KMS-11 (cell line): ENCODE measurements around the gene UBR4.
"Not testable (repeated sequence)": the region's sequence is repeated elsewhere in the genome, so short reads cannot be mapped to it uniquely, and the experiment has no call there.

Source experiments
- H2AFZ ChIP-seq: fragments of 200-600 bp; sonication (generic); 2 replicates; pipeline ENCODE4 v1.6.1; 2016; ENCODE audit warnings: antibody characterized with exemption, mixed run types, low read depth
- H3K27ac ChIP-seq: fragments of 200-600 bp; sonication (generic); 2 replicates; pipeline ENCODE4 v1.6.1; 2016; ENCODE audit warnings: mild to moderate bottlenecking, mixed run types
- H3K27me3 ChIP-seq: fragments of 200-600 bp; sonication (generic); 2 replicates; pipeline ENCODE4 v1.6.1; 2017; ENCODE audit warnings: mild to moderate bottlenecking, low read depth, mixed run types, moderate library complexity; ENCODE audit not compliant: insufficient read depth
- H3K36me3 ChIP-seq: fragments of 200-600 bp; sonication (generic); 2 replicates; pipeline ENCODE4 v1.6.1; 2017; ENCODE audit warnings: mild to moderate bottlenecking, mixed run types; ENCODE audit not compliant: insufficient read depth
- H3K4me1 ChIP-seq: fragments of 200-600 bp; sonication (generic); 2 replicates; pipeline ENCODE4 v1.6.1; 2016; ENCODE audit warnings: mild to moderate bottlenecking, low read depth, mixed run types; ENCODE audit not compliant: poor library complexity, severe bottlenecking
- H3K4me2 ChIP-seq: fragments of 200-600 bp; sonication (generic); 2 replicates; pipeline ENCODE4 v1.7.0; 2016; ENCODE audit warnings: mild to moderate bottlenecking, mixed run types
- H3K4me3 ChIP-seq: fragments of 200-600 bp; sonication (generic); IDR thresholded peaks from 2 replicates; pipeline ENCODE4 v1.6.1; 2017; ENCODE audit warnings: low read depth, low read length, mixed read lengths; ENCODE audit not compliant: insufficient read depth
- H3K79me2 ChIP-seq: fragments of 200-600 bp; sonication (generic); 2 replicates; pipeline ENCODE4 v1.6.1; 2016; ENCODE audit warnings: low read depth, mixed run types; ENCODE audit not compliant: insufficient read depth
- H3K9ac ChIP-seq: fragments of 200-600 bp; sonication (generic); 2 replicates; pipeline ENCODE4 v1.6.1; 2016; ENCODE audit warnings: mild to moderate bottlenecking, mixed run types
- H4K20me1 ChIP-seq: fragments of 200-600 bp; sonication (generic); 2 replicates; pipeline ENCODE4 v1.6.1; 2016; ENCODE audit warnings: mild to moderate bottlenecking, mixed run types; ENCODE audit not compliant: insufficient read depth
- TF ChIP-seq, protein P1 (sequence below): fragments of 200-600 bp; sonication (generic); conservative IDR thresholded peaks from 2 replicates; pipeline ENCODE4 v1.6.1; 2017; ENCODE audit warnings: low read depth, mild to moderate bottlenecking, antibody characterized with exemption, low read length, moderate library complexity, mixed read lengths

Gene UBR4

DNA sequence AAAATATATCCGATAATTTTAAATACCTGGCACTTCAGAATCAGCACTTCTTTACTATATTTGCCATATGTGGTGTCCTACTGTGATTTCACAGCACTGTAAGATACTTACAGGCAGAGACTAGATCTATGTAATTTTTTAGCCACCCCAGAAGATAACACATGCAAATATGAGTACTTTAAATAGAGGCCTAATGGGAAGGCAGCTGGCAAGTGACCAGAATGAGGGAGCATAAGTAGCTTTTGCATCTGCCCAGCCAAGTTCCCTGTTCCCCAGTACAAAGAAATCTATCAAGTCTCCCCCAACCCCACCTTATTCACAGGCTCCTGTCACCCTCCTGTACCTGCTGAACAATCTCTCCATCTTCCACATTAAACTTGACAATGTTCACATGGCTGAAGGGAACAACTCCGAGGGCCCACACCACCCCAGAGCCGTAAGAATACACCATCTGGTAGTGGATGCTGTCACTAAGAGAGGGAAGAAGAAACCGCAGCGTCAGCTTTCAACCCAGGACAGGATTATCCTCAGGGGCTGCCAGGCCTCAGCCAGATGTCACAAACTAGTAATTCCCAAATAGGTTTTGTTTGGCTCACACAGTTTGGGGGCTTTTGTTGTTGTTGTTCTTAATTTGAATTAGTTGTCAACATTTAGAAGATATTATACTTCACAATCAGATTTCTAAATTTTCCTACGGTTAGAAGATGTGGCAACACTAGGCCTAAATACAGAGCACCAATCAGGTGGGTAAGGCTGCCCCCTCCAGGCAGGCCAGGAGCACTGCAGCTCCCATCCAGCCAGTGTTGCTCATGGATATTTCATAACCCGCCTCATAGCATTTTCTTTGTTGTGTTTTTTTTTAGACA lies 30.8 kb upstream of the UBR4 start:
- no peak overlapping the region for H3K27ac ChIP-seq
- no peaks in the 10 kb centered on the region for H3K79me2 ChIP-seq
- H2AFZ ChIP-seq = no peak overlapping the region
- H3K27me3 ChIP-seq = no peaks in the 10 kb centered on the region
- TF ChIP-seq, protein P1, sequence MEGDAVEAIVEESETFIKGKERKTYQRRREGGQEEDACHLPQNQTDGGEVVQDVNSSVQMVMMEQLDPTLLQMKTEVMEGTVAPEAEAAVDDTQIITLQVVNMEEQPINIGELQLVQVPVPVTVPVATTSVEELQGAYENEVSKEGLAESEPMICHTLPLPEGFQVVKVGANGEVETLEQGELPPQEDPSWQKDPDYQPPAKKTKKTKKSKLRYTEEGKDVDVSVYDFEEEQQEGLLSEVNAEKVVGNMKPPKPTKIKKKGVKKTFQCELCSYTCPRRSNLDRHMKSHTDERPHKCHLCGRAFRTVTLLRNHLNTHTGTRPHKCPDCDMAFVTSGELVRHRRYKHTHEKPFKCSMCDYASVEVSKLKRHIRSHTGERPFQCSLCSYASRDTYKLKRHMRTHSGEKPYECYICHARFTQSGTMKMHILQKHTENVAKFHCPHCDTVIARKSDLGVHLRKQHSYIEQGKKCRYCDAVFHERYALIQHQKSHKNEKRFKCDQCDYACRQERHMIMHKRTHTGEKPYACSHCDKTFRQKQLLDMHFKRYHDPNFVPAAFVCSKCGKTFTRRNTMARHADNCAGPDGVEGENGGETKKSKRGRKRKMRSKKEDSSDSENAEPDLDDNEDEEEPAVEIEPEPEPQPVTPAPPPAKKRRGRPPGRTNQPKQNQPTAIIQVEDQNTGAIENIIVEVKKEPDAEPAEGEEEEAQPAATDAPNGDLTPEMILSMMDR = peak; percentile 87
- no peaks in the 10 kb centered on the region for H4K20me1 ChIP-seq
- H3K9ac ChIP-seq = no peak overlapping the region
- H3K4me1 ChIP-seq = no peaks in the 10 kb centered on the region
- H3K4me2 ChIP-seq = no peak overlapping the region
- H3K36me3 ChIP-seq = no peaks in the 10 kb centered on the region; the same call in 1 of the 2 replicates
- no peak overlapping the region for H3K4me3 ChIP-seq

DNA sequence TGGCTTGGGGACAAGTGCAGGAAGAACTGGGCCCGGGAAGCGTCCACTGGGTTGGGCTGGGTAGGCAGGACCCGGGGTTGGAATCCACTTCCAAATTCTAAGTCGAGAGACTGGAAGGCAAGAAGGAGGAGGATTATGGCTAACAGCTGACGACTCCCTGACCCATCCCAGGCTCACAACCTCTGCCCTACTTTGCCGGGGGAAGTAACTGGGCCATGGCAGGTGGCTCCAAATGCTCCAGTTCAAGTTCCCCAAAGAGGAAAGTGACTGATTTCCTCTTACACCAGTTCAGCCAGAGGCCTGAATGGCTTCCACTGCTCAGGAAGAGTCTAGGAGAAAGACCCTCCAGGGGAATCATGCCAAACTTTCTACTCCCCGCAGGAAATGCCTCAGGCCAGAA lies 29.8 kb upstream of the UBR4 start:
- H3K9ac ChIP-seq = no peak overlapping the region
- H3K4me1 ChIP-seq = no peaks in the 10 kb centered on the region

DNA sequence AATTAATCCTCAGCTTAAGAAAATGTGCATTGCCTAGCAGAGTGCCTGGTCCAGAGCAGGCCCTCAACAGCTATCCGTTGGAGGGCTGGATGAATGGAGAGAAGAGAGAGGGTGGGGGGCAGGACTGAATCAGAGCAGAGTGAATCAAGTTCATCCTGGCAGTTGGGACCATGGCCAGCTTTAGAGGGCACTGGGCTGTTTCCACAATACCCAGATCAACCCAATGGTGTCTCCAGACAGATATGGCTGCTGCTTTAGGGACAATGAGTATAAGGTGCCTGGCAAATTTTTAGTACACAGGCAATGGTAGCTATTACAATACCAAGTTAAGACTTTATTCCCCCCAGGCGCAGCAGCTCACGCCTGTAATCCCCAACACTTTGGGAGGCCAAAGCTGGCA lies 24.2 kb upstream of the UBR4 start:
- Histone ChIP-seq H3K36me3 (peaks cover 4% of the 10 kb centered on the region; the same call in 1 of the 2 replicates), H3K27ac (no peak overlapping the region), H4K20me1 (no peaks in the 10 kb centered on the region), H3K27me3 (no peaks in the 10 kb centered on the region), H3K4me1 (no peaks in the 10 kb centered on the region), H3K79me2 (no peaks in the 10 kb centered on the region), H3K4me3 (no peak overlapping the region), H3K9ac (no peak overlapping the region), H2AFZ (no peak overlapping the region), H3K4me2 (no peak overlapping the region)
- TF ChIP-seq, protein P1 = no peak

More for the DNA sequence above, 29.8 kb upstream of the UBR4 start:
- no peaks in the 10 kb centered on the region; the same call in 1 of the 2 replicates for H3K36me3 ChIP-seq
- H4K20me1 ChIP-seq = no peaks in the 10 kb centered on the region
- H2AFZ ChIP-seq = no peak overlapping the region
- no peaks in the 10 kb centered on the region for H3K27me3 ChIP-seq
- no peaks in the 10 kb centered on the region for H3K79me2 ChIP-seq
- H3K4me3 ChIP-seq = no peak overlapping the region
- TF ChIP-seq, protein P1 = no peak
- H3K4me2 ChIP-seq = no peak overlapping the region
- H3K27ac ChIP-seq = no peak overlapping the region

- Histone ChIP-seq H3K4me3 (no peak overlapping the region), H3K36me3 (peaks cover 6% of the 10 kb centered on the region; the same call in 1 of the 2 replicates), H3K79me2 (no peaks in the 10 kb centered on the region), H2AFZ (no peak overlapping the region), H3K27ac (no peak overlapping the region), H3K4me1 (no peaks in the 10 kb centered on the region), H3K4me2 (no peak overlapping the region), H3K9ac (no peak overlapping the region), H4K20me1 (no peaks in the 10 kb centered on the region), H3K27me3 (no peaks in the 10 kb centered on the region)
- TF ChIP-seq, protein P1 = no peak
Measured at GRCh38 chr1:19232524-19232846, 22.4 kb upstream of the UBR4 start.

DNA sequence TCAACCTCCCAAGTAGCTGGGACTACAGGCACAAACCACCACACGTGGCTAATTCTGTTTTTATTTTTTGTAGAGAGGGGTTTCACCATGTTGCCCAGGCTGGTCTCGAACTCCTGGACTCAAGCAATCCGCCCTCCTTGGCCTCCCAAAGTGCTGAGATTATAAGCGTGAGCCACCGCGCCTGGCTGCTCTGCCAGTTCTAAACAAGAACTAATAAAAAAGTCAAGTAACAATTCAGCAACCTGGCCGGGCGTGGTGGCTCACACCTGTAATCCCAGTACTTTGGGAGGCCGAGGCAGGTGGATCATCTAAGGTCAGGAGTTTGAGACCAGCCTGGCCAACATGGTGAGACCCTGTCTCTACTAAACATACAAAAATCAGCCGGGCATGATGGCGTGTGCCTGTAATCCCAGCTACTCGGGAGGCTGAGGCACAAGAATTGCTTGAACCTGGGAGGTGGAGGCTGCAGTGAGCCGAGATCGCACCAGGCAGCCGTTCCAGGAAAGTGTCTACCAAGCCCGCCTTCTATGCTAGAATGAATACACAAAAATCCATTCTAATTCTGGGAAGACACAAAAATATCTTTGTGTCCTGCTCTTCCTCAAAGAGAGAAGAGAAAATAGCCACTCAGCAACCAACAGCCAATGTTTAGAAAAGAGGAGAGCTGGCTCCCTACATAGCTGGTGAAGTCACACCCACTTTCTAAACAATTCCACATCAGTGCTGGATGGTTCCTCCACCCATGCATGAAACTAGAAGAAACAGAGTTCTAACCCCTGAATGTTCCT lies 21.9 kb upstream of the UBR4 start:
- not testable (repeated sequence) for H3K27me3 ChIP-seq, H4K20me1 ChIP-seq, H3K9ac ChIP-seq, H3K4me1 ChIP-seq, H3K4me2 ChIP-seq, H3K36me3 ChIP-seq, H2AFZ ChIP-seq, H3K4me3 ChIP-seq, H3K27ac ChIP-seq, H3K79me2 ChIP-seq
